GM12801 (cell line): Measurements from ENCODE around the gene FOXP1.

ENCODE experiments used
- TF ChIP-seq, protein P1 (sequence below): IDR thresholded peaks from one replicate; pipeline ENCODE4 v1.5.1; 2011; ENCODE audit warnings: control low read depth; ENCODE audit not compliant: insufficient read length; ENCODE audit errors: extremely low read depth

Gene FOXP1

DNA sequence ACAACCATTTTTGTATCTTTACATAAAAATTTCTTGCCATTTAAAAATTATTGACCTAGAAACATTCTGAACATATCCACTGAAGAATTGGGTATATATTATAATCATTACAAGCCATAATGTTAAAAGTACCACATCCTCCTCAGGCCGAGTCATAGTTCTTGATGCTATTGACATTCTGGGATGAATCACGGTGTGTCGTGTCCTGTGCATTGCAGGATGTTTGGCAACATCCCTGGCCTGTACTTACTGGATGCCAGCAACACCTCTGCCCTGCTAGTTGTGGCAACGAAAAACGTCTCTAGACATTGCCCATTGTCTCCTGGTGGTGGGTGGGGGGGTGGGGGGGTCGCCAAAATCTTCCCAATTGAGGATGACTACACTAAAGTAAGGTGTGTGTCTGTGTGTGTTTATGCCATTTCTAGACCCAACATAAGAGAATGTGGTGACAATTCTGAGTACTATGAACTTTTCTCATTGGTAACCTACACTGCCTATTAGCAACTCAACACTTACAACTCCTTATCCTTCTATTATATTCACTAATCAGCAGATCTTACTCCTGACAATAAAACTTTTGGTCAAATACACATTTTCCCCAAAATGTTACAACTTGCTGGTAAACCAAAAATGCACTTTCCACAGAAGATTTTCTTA is 471.6 kb downstream of the FOXP1 start:
- TF ChIP-seq, protein P1, sequence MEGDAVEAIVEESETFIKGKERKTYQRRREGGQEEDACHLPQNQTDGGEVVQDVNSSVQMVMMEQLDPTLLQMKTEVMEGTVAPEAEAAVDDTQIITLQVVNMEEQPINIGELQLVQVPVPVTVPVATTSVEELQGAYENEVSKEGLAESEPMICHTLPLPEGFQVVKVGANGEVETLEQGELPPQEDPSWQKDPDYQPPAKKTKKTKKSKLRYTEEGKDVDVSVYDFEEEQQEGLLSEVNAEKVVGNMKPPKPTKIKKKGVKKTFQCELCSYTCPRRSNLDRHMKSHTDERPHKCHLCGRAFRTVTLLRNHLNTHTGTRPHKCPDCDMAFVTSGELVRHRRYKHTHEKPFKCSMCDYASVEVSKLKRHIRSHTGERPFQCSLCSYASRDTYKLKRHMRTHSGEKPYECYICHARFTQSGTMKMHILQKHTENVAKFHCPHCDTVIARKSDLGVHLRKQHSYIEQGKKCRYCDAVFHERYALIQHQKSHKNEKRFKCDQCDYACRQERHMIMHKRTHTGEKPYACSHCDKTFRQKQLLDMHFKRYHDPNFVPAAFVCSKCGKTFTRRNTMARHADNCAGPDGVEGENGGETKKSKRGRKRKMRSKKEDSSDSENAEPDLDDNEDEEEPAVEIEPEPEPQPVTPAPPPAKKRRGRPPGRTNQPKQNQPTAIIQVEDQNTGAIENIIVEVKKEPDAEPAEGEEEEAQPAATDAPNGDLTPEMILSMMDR, result no peak

DNA sequence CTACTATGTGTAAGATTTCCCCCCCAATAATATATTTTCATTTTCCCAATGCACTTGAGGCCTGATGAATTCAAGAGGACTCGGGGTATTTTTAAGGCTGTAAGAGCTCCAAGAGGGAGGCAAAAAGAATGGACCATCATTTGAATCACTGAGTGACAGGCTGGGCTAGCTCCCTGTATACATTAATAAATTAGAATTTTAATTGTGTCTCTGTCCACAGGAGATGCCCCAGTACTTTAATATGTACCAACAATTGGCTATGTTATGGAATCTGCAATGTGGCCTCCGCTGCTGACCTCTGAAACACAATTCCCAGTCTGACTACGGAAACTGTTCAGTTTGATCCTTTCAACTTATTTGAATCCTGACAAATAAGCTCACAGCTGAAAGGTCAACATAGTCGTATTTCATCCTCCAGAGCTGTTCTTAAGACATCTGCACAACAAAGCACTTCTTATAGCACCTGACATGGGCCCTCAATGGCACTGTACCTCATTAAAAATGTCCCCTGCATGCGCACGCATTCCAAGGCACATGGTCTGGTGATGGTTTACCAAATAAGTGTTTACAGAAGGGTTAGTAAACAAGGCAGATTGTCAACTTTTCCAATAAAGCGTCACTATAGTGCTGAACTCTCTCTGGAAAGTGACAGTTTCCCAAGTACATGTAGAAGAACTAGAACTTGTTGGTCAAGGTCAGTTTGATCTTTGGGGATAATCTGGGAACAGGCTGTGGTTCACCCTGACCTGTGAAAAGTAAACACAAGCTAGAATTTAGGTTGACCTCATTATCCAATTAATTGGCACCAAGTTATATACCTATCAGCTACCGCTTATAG is 472.9 kb downstream of the FOXP1 start:
- TF ChIP-seq, protein P1, result no peak

DNA sequence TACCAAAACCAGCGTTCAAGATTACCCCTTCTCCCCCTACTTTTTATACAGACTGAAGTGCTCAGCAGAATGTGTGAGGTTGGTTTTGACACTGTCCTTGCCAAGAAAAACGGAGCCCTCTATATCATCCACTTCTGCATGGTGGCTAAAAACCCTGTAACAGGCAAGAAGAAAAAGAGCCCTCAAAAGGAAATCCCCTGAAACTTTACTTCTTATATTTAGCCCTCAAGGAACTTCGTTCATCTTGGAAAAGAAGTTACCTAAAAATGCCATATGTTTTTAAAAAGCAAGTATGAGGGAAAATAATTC is 473.6 kb downstream of the FOXP1 start:
- TF ChIP-seq, protein P1, result no peak

DNA sequence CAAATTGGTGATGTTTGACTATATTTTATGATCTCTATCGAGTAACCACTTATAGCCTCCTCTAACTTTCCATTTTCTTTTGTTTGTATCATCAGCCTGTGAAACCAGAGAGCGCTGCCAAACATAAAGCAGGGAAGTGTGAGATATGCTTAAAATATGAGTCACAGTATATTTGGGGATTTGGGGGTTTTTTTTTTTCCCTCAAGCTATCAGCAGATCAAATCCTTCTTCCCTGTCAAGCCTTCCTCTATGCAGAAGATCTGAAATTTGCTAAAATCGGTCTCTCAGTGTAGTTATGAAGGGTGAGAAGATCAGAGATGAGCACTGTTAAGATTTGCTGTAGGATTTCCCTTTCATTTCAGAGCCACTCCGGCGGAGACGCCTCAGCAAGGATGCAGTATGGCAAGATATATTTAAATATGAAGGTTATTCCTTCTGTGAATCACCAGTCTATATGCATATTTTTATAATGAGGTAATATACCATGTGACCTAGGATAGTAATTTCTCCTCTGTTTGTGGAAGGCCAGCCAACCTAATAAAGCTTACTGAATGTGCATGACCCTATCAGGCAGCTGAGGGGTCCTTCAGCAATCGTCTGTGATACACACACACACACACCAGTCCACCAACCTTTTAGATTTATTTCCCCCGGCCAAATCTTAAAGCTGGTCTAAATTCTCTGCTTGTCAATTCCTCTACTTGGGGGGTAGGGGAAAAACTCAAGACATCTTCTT is 474.1 kb downstream of the FOXP1 start:
- TF ChIP-seq, protein P1, result no peak

DNA sequence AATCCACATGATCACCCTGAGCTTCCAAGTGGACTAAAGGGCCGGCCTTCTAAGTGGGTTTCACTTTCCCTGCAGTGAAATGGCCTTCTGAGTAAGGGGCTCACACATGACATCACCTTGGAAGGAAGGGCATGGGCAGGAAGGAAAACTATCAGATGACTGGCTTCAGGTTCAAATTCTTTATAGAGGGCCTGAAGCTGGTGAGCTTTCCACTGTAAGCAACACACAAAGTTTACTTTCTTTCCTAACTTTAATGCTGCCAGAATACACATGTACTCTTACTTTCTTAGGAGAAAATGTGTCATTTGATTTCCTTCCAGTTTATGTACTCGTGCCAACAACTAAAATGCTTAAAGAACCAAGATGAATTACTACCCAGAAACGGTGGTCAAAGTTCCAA is 475.6 kb downstream of the FOXP1 start:
- TF ChIP-seq, protein P1, result no peak

DNA sequence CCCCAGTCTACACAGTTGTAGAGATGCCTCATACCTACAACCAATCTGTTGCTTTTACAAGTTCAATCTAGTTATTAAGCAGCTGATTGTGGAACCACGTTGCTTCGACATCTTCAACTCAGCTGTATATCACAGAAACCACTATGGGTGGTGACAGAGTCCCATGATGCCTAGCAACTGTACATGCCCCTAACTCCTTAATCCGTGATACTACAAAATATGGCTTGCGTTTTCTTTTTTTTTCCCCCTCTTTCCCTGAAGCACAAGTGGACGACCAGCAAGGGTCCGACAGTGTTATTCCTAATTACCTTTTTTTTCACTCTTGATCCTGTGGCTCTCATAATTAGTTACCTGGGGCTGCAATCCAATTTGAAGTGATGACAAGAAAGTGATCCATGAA is 478.6 kb downstream of the FOXP1 start:
- TF ChIP-seq, protein P1, result no peak

DNA sequence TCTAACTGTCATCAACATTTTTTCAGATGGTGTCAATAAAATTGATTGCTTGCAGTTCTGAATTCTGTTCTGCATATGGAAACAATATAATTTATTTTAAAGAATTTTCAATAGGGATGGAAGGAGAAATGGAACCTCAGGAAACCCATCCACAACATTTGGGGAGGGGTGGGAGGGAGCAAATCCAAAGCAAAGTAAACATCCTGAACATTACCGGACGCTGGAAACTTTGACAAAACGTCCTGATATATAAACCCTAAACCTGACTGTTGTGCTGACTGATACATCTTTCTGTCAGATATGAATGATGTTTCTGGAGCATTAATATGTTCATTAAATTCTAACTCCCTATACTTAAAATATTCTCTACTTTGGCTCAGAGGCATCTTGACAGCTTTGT is 479.0 kb downstream of the FOXP1 start:
- TF ChIP-seq, protein P1, result no peak
